Sigmoid colon (tissue), 4 donors: ENCODE measurements around the gene ERG.

Source experiments
- EP300 ChIP-seq, 4 donors: sonication (generic); formaldehyde crosslinking; IDR thresholded peaks; one replicate each; pipeline ENCODE4 v1.6.1; 2017; ENCODE audit warnings: antibody characterized with exemption in 4 of 4
- POLR2A ChIP-seq, 2 donors: fragments of 450-650 bp; IDR thresholded peaks; one replicate each; pipeline ENCODE4 v1.6.1; 2016; ENCODE audit warnings: antibody characterized with exemption in 2 of 2, mild to moderate bottlenecking in 2 of 2, moderate library complexity in 2 of 2
- POLR2AphosphoS5 ChIP-seq, 4 donors: sonication (generic); formaldehyde crosslinking; IDR thresholded peaks; one replicate each; pipeline ENCODE4 v1.6.1; 2017; ENCODE audit warnings: antibody characterized with exemption in 4 of 4
- TF ChIP-seq, protein P1 (sequence below), 4 experiments: fragments of 450-650 bp in 3 of 4; fragments of 200-600 bp in 1 of 4; IDR thresholded peaks; one replicate each; pipeline ENCODE4 v1.5.1; 2016 to 2019; ENCODE audit warnings: antibody characterized with exemption in 4 of 4, mild to moderate bottlenecking in 3 of 4, moderate library complexity in 2 of 4

- TF ChIP-seq, protein P1, sequence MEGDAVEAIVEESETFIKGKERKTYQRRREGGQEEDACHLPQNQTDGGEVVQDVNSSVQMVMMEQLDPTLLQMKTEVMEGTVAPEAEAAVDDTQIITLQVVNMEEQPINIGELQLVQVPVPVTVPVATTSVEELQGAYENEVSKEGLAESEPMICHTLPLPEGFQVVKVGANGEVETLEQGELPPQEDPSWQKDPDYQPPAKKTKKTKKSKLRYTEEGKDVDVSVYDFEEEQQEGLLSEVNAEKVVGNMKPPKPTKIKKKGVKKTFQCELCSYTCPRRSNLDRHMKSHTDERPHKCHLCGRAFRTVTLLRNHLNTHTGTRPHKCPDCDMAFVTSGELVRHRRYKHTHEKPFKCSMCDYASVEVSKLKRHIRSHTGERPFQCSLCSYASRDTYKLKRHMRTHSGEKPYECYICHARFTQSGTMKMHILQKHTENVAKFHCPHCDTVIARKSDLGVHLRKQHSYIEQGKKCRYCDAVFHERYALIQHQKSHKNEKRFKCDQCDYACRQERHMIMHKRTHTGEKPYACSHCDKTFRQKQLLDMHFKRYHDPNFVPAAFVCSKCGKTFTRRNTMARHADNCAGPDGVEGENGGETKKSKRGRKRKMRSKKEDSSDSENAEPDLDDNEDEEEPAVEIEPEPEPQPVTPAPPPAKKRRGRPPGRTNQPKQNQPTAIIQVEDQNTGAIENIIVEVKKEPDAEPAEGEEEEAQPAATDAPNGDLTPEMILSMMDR (IDR thresholded peaks at IDR 0.05), result no peak
- TF ChIP-seq POLR2A (IDR thresholded peaks at IDR 0.05), result no peak
- TF ChIP-seq POLR2AphosphoS5 (IDR thresholded peaks at IDR 0.05), result no peak
- no peak for TF ChIP-seq EP300 (IDR thresholded peaks at IDR 0.05)
These were observed 97.9 kb downstream of the ERG start for GRCh38 chr21:38400195-38400919.
